Urothelium cell line (cell line): Measurements from ENCODE around the gene C5.
"Not testable (repeated sequence)": the region's sequence is repeated elsewhere in the genome, so short reads cannot be mapped to it uniquely, and the experiment has no call there.

Experiments
- DNase-seq: peaks from one replicate; pipeline ENCODE4 v3.0.0; 2011; ENCODE audit warnings: low spot score, mixed read lengths
- FAIRE-seq: peaks from 2 replicates; lab custom pipeline; 2011; peaks lifted over from hg19 to GRCh38; lab: Jason Lieb, UNC

Gene C5

DNA sequence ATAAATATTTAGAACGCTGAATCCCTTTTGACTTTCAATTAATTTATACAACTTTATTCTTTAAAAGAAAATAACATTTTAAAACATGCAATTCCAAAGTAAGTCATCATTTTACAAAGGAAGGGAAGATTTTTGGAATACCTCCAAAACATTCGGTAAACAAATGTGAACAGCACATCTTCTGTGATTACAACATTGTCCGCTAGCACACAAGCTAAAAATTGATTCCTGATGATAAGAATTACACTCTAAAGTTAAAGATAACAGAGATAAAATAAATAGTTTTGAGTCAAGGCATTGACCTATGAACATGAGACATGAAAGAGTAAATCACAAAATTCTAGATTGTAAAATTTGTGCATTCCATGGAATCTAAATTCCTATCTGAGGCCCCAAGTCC is 67.2 kb downstream of the C5 start:
- FAIRE-seq (no peak), DNase-seq (no peak)

DNA sequence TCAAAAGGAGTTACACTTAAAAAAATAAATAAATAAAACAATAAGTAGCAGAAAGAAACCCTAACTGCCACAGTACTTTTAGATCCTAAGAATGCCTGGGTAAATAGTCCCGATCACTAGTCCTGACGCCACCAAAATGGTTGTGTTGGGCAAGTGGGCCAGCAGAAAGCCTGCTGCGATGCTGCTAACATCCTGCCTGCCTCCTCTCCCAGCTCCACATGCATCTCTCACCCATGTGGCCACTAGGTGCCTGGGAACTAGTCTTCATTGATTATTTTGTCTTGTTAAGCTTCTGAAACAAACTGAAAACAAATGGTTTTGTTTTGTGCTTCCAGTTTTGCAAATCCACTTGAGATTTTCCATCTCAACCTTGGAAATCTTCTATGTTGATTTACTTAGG is 69.1 kb downstream of the C5 start:
- FAIRE-seq, result no peak
- DNase-seq, result peak; percentile 24

DNA sequence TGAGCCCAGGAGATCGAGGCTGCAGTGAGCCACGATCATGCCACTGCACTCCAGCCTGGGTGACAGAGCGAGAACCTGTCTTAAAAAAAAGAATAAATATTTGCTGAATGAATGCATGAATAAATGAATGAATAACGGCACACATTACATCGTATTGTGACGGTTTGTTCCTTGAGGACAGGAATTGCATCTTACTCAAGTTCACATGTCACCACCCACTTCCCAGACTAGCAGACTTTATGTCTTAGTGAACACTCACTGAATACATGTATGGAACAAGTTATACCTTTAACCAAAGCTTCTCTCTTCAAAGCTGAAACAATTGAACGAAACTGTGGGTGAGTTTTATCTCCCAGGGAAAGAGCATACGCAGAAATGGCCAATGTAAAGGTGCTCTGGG is 70.3 kb downstream of the C5 start:
- no peak for FAIRE-seq

GRCh38 chr9:120978987-120979386 is 71.1 kb downstream of the C5 start:
- FAIRE-seq (no peak), DNase-seq (no peak)

More for the DNA sequence above, 70.3 kb downstream of the C5 start:
- no peak for DNase-seq

- no peak for FAIRE-seq
These were observed 72.8 kb downstream of the C5 start for GRCh38 chr9:120977321-120977720.

DNA sequence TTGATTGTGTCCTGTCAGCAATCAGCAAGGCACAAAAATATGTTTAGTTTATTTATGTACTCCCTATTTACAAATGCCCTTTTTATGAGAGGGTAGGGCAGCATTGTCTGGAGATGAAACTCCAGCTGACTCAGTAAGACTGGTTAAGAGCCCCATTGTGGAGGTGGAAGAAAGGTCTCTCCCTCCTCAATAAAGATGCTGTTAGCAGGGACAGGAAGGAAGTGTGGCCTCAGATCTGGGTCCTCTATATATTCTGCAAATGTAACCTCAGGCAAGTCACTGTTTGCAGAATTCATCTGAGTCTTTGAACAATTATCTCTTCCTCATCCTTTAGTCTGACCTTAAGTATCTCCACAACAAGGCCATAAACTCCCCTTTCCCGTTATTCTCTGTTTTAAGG is 75.2 kb downstream of the C5 start:
- FAIRE-seq (no peak), DNase-seq (no peak)

More at GRCh38 chr9:120977321-120977720, 72.8 kb downstream of the C5 start:
- no peak for DNase-seq

DNA sequence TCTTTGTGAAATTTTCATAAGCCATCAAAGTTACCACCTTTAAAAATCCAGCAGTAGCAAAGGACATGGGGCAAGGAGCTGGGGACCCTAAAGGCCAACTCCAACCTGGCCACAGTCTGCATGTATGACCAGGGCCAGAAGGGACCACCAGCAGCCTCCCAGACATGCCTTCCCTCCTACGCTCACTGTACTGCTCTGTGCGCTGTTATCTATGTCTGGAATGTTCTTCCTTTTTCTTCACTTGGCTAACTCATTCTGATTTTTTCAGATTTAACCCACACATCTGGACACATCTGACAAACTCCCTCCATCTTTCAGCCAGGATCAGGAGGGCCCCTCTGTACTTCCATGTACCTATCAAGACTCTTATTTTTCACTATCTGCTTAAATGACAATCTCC is 75.9 kb downstream of the C5 start:
- DNase-seq, result no peak
- no peak for FAIRE-seq

DNA sequence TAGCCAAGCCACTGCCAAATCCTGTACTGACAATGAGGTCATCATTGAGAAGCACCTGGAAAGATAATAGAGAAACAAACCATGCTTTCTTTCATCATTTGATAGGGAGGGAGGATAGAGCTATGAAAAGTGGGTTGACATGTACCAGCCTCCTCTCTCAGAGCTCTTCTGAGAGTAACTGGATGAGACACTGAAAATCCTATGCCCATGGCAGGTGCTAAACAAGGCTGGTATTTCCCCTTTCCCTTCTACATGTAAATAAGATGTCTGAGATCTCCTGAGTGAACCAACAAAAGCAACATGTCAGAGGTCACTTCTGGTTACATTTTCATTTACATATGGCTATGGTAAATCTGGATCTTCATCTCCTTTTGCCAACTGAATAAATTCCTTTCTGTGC is 78.1 kb downstream of the C5 start:
- DNase-seq, result no peak

DNA sequence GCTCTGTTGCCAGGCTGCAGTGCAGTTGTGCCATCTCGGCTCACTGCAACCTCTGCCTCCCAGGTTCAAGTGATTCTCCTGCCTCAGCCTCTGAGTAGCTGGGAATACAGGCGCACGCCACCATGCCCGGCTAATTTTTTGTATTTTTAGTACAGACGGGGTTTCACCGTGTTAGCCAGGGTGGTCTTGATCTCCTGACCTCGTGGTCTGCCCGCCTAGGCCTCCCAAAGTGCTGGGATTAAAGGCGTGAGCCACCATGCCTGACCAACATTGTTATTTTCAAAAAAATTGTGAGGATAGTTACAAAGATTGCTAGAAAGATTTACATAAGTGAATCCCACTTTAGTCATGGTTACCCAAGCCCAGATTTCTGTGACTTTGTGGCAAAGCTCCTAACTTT is 78.6 kb downstream of the C5 start:
- DNase-seq, FAIRE-seq: not testable (repeated sequence)

More for the DNA sequence above, 78.1 kb downstream of the C5 start:
- FAIRE-seq, result no peak

GRCh38 chr9:120970244-120970643 is 79.8 kb downstream of the C5 start:
- DNase-seq (no peak), FAIRE-seq (no peak)

GRCh38 chr9:120966013-120966369 is 84.1 kb downstream of the C5 start:
- DNase-seq (no peak), FAIRE-seq (no peak)

- DNase-seq (no peak), FAIRE-seq (no peak)
These were observed 84.6 kb downstream of the C5 start for GRCh38 chr9:120965344-120966012.

DNA sequence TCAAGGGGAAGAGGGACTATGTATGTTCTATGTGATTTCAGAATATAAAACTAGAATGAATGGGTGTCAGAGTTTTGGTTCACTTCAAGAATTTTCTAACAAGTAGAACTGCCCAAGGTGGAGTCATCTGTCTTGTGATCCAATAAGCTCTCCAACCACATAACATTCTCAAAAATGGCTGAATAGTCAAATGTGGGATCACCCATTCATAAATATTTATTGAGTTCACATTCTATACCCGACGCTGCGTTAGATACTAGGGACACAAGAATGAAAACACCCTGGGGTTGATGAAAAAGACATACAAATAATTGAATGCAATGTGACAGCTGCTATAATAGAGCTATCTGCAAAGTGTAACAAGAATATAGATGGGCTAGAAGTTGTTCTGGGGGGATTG is 88.1 kb downstream of the C5 start:
- no peak for DNase-seq
- no peak for FAIRE-seq

- no peak for DNase-seq
- FAIRE-seq, result no peak
These were observed 90.1 kb downstream of the C5 start for GRCh38 chr9:120960001-120960400.

- FAIRE-seq, result no peak
- DNase-seq, result no peak
These were observed 93.2 kb downstream of the C5 start for GRCh38 chr9:120956862-120957261.

- DNase-seq (no peak), FAIRE-seq (no peak)
These were observed 98.0 kb downstream of the C5 start for GRCh38 chr9:120951960-120952618.

DNA sequence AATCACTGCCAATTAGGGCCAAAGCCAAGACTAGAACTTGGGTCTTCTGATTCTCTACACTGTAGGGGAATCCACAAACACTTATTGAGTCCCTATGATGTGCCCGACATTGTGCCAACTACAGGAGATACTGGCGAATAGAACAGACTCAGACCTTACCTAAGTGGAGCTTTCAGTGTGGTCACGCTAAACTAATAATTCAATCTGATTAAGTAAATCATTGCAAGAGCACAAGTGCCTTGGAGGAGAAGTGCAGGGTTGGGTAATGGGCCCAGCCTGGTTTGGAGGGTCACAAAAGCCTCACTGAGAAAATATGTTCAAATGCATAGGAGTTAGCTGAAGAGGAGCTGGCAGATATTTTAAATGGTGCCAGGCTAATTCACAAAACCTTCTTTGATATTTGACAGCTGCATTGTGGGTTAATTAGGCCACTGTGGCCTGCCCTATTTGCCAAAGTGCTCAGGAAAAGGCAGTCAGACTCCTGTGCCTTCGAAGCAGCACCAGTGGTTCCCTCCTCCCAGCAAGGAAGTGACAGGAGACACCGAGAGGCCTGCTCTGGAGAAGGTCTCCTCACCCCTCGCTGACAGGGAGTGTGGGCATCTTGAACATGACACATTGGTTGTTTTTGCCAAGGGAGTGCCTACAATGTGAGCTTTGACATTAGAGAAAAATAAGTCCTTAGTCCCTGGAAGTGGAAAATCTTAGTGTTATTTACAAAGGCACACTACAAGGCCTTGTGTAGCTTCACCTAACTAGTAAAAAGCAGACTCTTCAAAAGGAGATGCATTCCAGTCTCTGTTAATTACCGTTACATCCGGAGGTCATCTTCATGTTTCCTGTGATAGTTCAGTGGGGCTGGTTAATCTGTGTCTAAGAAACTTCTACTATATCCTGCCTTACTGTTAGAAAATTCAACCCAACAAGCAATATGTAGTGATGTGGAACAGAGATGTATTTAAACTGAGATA is 99.4 kb downstream of the C5 start:
- no peak for DNase-seq
- FAIRE-seq, result no peak

- no peak for DNase-seq
- FAIRE-seq, result no peak
These were observed 100.8 kb downstream of the C5 start for GRCh38 chr9:120949290-120949689.

GRCh38 chr9:120948824-120949223 is 101.3 kb downstream of the C5 start:
- FAIRE-seq, result no peak
- no peak for DNase-seq

GRCh38 chr9:120947222-120947621 is 102.9 kb downstream of the C5 start:
- DNase-seq (no peak), FAIRE-seq (no peak)

GRCh38 chr9:120946259-120946658 is 103.8 kb downstream of the C5 start:
- no peak for DNase-seq
- FAIRE-seq, result no peak

DNA sequence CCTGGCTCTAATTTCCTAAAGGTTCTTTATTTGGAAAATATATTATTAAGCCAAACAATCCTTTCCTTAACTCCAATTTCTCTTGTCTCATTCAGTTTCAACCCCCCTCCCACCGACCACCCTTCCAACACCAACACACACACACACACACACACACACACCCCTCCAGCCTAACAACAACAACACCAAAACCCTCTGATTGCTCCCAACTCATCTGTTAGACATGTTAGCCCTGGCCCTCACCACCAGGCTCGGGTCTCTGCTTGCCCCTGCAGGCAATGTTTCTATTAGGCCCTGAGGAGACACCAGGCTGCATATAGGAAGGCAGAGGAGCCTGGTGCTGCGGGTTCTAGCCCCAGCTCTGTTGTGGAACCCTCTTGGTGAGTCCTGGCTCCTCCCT is 105.1 kb downstream of the C5 start:
- no peak for DNase-seq
- no peak for FAIRE-seq
